Activated CD4-positive, alpha-beta T cell treated with anti-CD3 and anti-CD28 coated beads, Interleukin-2, amount 50 U/mL, for 4 hours (primary cell): Measurements from ENCODE around the gene NUCKS1.

Experiments
- DNase-seq, 2 experiments: peaks; one replicate each; pipeline ENCODE4 v3.0.0-alpha.2; 2020

The NUCKS1 gene

GRCh38 chr1:205769641-205770365 lies 19.8 kb upstream of the NUCKS1 start:
- no peak for DNase-seq

GRCh38 chr1:205767248-205767647 lies 17.3 kb upstream of the NUCKS1 start:
- no peak for DNase-seq

DNA sequence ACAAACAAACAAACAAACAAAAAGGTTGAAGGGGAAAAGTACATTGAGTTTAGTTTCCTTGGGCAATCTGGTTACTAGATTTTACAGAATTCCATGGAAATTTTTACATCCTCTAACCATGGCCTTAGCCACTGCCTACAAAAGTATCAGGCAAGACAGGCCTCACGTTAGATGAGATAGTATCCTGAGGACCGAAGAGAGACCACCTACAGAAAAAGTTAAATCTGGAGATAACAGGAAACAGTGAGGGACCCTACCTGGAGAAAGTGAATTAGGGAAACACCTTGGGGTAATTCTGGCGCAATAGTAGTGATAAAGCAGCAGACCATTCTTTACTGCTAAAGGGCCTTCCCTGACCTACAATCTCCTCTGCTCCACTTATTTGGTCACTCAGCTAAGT lies 16.6 kb upstream of the NUCKS1 start:
- no peak for DNase-seq

- DNase-seq, result no peak
Measured at GRCh38 chr1:205766038-205766437, 16.1 kb upstream of the NUCKS1 start.

DNA sequence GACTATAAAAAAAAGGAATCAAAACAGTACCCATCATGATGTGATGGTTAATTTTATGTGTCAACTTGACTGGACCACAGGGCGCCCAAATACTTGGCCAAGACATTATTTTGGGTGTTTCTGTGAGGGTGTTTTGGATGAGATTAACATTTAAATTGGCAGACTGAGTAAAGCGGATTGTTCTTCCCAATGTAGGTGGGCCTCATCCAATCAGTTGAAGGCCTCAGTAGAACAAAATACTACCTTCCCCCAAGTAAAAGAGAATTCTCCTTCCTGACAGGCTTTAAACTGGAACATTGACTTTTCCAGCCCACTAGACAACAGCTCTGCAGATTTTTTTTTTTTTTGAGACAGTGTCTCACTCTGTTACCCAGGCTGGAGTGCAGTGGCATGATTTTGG lies 14.6 kb upstream of the NUCKS1 start:
- DNase-seq, result no peak

DNA sequence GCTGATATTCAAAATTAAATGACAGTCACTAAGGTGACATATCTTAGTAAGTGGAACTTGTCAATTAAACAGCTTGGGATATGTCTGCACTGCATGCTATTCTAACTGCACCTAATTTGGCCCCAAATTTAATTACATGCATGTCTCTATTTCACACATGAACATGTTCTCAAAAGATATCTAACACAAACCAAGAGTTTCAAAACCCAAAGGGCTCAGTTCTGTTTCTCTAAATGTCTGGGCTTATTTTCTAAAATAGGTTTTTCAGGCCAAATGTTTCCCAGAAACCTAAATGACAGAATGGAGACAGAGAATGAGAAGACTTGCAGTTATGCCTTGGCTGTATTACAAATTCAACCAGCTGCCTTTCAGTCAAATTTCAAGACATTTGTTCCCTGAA lies 14.0 kb upstream of the NUCKS1 start:
- DNase-seq, result no peak

- DNase-seq, result no peak
Measured at GRCh38 chr1:205760606-205761005, 10.6 kb upstream of the NUCKS1 start.

- DNase-seq, result no peak
Measured at GRCh38 chr1:205756552-205756951, 6.6 kb upstream of the NUCKS1 start.

DNA sequence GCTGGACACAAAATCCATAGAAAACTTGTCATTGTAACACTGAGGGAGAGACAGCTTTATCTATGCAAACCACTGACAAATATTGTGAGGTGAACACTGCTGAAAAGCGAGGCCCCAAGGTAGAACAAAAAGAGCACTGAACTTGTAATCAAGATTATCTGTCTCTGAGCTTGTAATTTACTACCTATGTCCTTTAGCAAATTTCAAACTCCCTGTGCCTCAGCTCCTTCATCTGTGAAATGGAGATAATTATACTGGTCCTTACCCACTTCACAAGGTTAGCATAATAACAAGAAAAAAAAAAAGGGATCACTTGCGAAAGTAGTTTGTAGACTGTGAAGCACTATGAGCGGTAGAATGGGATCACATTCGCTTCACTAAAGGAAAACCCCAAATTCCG lies 4.9 kb upstream of the NUCKS1 start:
- DNase-seq, result no peak

GRCh38 chr1:205751036-205751651 lies 1.2 kb upstream of the NUCKS1 start:
- DNase-seq, result no peak

DNA sequence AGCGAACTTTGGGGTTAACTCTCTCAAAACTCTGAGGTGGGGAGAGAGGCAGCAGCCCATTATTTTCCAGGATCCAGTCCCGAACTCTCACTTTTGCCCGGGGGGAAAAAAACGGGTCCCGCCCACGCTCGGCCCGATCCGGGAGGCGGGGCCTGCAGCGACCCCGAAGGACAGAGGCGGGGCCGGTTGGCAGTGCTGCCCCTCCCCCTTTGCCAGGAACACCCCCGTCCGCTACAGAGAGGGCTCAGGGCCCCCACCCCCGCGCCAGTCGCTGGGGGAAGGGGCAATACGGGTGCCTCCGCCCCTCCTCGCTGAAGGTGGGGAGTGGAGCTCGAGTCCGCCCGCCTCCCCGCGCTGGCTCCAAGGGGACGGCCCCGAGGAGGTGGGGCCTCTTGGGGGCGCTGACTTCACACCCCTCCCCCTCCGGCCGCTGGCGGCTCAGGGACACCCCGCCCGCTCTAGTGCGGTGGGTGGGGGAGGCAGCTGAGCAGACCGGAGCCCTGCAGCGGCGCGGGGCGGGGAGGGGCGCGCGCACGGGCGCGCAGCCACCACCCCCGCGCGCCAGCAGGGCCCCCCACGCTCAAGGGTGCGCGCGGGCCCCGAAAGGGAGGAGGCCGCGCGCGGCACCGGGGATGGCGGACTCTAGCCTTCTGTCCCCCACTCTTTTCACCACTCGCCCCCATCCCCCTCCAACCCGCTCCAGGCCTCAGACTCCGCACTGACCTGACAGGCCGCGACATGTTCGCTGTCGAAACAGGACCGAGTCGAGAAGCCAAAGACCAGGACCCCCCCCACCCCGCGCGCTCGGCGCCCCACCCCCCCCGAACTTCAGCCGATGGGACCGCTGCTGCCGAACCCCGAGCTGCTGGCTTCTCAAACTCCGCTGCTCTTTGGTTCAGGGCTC lies 496 bp downstream of the NUCKS1 start:
- DNase-seq, result peak; percentile 89 to 94

- no peak for DNase-seq
Measured at GRCh38 chr1:205748403-205749233, 1.4 kb downstream of the NUCKS1 start.

DNA sequence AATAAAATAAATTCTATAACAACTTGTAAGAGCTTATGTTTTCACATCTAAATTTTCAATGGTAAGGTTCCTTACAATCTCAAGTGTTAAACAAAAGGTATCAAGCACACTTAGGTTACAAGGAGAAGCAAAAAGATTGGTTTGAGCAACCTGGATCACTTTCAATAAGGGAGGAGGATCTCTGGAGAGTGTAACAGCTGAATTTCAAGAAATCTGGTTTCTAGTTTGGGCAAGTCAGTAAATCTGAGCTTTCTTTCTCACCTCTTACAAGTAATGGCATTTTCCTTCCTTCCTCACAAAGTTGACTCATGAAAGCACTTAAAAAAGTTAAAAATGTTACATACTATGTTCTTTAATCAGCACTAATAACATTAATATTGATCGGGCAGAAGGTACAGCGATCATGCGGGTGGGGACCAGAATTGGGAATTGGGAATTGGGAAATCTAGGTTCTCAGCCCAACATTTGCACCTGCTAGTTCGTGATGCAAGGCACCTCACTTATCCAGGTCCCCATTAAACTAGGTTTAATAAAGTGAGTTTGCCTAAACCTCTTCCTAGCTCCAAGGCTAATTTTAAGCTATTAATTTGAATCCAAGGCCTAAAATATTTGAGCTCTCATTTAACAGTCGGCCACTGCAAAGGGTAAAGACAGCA lies 3.1 kb downstream of the NUCKS1 start:
- no peak for DNase-seq

DNA sequence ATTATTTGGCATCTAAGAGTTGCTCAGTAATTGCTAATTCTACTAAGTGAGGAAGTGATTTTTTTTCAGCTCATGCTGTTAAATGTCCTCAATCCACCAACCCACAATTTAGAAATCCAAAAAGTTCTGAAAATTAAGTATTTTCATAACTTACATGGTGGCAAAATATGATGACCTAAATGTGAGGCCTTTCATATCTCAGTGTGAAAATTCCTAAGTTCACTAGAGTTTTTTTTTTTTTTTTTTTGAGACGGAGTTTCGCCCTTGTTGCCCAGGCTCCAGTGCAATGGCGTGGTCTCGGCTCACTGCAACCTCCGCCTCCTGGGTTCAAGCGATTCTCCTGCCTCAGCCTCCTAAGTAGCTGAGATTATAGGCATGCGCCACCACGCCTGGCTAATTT lies 5.6 kb downstream of the NUCKS1 start:
- no peak for DNase-seq

GRCh38 chr1:205743977-205744376 lies 6.0 kb downstream of the NUCKS1 start:
- no peak for DNase-seq

DNA sequence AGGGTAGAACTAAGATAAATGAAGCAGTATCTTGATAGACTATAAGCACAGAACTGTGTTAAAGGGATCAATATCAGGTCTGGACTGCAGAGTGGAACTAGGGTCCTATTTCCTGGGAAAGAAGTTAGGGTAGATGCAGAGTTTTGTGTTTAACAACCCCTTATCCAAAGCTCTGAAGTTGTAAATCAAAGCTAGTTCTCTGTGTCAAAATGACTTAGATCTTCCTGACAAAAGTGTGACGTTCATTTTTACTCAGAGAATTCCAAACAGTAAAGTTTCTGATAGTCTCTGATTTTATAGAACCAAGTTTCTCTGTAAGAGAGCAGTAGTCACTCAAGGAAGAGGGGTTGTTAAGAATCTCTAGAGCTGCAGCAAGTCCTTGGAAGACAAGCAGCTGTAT lies 8.3 kb downstream of the NUCKS1 start:
- no peak for DNase-seq

DNA sequence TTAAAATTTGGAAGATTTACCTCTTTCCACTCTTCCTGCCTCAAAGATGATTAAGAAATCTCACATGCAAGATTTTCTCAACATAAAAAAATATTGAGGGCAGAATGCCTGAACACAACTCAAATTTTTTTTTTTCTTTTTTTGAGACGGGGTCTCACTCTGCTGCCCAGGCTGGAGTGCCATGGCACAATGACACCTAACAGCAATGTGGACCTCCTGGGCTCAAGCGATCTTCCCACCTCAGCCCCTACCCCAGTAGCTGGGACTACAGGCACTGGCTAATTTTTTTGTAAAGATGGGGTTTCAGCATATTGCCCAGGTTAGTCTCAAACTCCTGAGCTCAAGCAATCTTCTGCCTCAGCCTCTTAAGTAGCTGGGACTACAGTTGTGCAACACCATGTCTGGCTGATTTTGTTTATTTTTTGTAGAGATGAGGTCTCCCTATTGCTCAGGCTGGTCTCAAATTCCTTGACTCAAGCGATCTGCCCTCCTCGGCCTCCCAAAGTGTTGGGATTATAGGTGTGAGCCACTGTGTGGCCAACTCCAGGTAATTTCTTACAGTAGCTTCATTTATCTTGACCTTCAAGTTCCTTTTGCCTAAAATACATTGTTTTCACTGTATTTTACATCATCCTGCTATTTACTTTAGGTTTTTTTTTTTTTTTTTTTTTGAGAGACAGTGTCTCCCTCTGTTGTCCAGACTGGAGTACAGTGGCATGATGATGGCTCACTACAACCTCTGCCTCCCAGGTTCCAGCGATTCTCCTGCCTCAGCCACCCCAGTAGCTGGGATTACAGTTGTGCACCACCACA lies 10.4 kb downstream of the NUCKS1 start:
- no peak for DNase-seq

GRCh38 chr1:205735218-205735617 lies 14.8 kb downstream of the NUCKS1 start:
- no peak for DNase-seq

DNA sequence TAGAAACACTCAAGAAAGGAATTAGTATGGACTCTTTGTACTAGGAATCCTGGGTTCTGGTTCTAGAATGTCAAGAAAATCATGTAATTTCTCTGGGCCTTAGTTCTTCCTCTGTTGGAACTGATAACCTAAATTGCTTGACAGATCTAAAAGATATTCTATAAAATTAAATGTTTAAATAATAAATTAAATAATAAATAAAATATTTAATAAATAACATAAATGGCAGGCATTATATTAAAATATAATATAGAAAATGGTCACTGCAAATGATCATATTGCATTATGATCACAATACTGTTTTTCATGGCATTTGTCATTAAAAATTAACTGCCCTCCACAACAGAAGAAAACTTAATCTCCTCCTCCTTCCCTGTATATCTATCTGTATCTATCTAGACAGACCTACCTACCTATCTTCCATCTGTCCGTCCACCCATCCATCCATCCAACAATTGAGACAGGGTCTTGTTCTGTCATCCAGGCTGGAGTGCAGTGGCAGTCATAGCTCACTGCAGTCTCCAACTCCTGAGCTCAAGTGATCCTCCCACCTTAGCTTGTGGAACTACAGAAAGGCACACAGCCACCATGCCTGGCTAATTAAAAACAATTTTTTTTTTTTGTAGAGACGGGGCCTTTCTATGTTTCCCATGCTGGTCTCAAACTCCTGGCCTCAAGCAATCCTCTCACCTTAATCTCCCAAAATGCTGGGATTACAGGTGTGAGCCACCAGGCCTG lies 16.4 kb downstream of the NUCKS1 start:
- DNase-seq, result no peak

DNA sequence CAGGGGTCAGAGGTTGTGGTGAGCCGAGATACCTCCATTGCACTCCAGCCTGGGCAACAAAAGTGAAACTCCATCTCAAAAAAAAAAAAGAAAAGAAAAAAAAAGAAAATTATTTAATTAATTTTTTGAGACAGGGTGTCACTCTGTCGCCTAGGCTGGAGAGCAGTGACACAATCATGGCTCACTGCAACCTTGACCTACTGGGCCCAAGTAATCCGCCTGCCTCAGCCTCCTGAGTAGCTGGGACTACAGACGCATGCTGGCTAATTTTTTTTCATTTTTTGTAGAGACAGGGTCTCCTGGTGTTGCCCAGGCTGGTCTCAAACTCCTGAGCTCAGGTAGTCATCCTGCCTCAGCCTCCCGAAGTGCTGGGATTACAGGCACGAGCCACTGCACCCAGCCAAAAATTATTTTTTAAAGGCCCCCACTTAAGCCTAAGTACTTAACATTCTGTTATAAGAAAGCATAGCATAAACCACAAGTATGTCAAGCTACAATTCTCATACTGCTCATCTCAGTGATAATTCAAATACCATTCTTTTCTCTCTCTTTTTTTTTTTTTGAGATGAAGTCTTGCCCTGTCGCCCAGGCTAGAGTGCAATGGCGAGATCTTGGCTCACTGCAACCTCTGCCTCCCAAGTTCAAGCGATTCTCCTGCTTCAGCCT lies 19.9 kb downstream of the NUCKS1 start:
- no peak for DNase-seq
